Skin epidermis (tissue), 12 donors: ENCODE data around the gene DNAH2.

ENCODE experiments used
- H3K27ac ChIP-seq, 21 experiments: fragments of 200-600 bp; sonication (generic) in 11 of 21; one replicate each; pipeline ENCODE4 v1.5.0; 2020; ENCODE audit warnings: mild to moderate bottlenecking in 3 of 21, inconsistent platforms in 2 of 21, moderate library complexity in 2 of 21
- H3K4me3 ChIP-seq, 7 experiments: fragments of 200-600 bp; sonication (generic) in 2 of 7; one replicate each; pipeline ENCODE4 v1.5.0; 2020; ENCODE audit warnings: inconsistent platforms in 2 of 7, mild to moderate bottlenecking in 2 of 7, moderate library complexity in 1 of 7

DNAH2 gene

DNA sequence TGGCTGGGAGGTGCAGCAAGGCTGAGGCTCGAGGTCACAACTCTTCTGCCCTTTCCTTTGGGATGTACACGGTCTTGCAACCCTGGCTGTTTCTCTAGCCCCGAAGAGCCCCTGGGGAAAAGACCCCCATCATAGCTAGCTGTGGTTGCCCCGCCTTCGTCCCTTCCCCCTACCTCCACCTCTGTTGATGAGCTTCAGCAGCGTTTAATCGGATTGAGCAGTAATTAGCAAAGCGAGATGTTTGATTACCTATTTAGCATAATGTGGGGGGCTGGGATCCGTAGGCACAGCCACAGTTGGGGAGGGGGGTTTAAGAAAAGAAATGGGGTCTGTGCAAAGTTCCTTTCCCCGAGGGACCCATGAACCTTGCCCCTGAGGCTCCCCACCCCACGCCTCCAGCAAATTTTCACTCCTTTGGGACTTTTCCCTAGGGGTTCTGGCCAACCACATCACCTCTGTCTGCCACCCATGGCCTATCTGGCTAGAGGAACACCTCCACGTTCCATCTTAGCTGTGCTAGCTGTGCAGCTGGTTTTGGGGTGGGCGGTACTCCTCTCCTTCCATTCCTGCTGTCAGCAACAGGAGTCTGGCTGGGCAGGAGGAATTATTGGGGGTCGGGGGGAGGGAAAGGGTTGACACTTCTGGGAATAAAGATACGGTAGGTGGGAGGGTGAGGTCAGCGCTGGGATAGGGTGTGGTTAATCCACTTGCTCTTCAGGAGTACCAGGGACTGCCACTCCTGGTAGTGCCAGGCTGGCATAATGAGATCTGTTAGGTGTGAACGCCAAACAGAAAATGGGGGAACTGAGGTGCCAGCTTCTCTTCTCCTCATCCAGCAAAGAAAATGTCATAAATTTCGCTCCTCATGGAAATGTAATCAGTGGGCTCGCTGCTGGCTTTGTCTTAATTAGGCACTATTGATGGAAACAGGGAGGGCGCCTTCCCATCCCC lies 1.3 kb upstream of the DNAH2 start:
- Histone ChIP-seq H3K4me3 (peak overlapping the region; percentile 39 to 47 (median 44)), H3K27ac (peak overlapping the region in 2 of 21 experiments; percentile 51 to 67)

DNA sequence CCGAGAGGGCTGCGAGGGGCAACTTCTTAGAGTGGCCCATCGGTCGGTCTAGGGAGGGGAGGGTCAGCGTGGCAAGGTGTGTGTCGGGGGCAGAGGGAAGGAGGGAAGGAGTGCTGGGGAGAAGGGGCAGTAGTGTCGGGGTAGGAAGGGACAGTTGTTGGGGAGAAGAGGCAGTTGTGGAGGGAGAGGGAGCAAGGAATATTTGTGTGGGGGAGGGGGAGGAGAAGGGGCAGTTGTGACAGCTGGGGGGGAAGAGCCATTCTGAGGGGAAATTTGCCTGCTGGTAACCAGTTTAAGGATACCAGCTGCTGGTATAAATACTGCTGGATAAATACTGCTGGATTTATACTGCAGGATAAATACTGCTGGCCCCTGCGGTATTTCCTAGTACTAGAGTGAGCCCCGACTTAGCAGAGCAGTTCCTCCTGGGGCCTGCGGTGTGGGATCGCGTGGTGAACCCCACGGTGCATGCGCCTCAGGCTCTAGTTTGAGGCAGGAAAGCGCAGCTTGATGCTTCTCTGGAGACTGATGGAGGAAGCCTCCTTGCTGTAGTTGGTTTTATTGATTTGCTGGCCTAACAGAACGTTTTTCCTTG lies 309 bp downstream of the DNAH2 start:
- Histone ChIP-seq H3K4me3 (peak overlapping the region; percentile 39 to 47 (median 44)), H3K27ac (peak overlapping the region in 8 of 21 experiments; percentile 0 to 65 (median 26))

DNA sequence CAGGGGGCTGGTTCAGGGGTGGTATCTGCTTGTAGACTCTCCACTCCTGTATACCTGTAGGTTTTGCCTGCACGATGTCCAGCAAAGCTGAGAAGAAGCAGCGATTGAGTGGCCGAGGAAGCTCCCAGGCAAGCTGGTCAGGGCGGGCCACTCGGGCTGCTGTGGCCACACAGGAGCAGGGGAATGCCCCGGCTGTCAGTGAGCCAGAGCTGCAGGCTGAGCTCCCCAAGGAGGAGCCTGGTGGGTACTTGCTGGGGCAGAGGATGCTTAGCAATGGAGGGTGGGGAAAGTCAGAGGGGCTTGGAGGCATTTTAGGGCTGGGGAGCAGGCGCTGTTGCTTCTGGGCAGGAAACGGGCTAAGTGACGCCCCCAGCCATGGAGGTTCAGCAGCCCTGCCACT lies 2.1 kb downstream of the DNAH2 start:
- Histone ChIP-seq H3K27ac (no peak overlapping the region), H3K4me3 (no peak overlapping the region)

DNA sequence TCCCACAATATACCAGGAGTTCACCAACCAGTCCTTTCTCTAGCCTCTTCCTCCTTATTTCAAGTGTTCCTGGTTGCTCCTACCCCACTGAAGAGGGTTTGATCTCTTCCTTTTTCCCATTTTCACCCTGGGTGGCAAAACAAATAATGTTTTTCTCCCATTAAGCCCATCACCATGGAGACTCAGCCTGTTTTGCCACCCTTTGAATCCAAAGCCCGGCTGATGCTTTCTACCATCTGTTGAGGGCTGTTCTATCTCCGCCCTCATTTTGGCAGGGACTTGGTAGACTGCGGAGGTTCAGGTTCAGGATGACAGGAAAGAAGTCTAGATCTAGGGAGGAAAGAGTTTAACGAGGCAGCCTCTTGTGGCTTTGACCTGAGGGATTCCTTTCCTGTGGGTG lies 2.6 kb downstream of the DNAH2 start:
- no peak overlapping the region for H3K4me3 ChIP-seq
- no peak overlapping the region for H3K27ac ChIP-seq

DNA sequence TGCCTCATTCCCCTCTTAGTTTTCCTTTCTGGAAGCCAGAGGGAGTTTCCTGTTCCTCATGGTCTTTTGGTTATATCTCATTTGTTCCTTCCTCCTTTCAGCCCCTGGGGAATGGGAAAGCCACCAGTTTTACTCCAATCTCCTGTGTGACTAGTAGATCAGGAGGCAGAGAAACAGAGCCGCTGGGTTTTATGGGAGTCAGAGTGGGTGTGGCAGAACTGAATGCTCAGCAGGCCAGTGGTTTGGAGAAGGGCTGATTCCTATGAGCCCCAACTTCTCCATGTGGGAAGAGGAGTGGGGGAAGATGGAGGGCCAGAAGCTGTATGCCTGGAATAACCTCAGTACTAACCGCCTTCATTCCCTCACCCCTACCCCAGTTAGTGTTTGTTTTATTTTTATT lies 4.1 kb downstream of the DNAH2 start:
- H3K27ac ChIP-seq, result no peak overlapping the region

DNA sequence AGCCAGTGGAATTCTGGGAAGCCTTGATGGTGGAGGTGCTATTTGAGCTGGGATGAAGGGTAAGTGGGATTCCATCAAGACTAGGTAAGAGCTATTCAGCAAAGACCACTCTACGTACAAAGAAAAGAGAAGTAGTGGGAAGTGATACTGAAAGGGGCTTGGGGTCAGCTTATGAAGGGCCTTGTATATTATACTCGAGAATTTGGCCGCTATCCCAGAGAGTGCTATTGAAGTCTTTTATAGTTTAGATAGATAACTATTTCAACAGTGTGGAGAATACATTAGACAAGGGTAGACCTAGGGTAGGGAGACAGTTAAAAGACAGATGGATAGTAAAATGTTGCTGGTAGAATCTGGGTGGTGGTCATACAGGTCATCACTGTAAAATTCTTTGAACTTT lies 10.3 kb downstream of the DNAH2 start:
- Histone ChIP-seq H3K27ac (no peak overlapping the region), H3K4me3 (no peak overlapping the region)

More for the DNA sequence above, 4.1 kb downstream of the DNAH2 start:
- no peak overlapping the region for H3K4me3 ChIP-seq

DNA sequence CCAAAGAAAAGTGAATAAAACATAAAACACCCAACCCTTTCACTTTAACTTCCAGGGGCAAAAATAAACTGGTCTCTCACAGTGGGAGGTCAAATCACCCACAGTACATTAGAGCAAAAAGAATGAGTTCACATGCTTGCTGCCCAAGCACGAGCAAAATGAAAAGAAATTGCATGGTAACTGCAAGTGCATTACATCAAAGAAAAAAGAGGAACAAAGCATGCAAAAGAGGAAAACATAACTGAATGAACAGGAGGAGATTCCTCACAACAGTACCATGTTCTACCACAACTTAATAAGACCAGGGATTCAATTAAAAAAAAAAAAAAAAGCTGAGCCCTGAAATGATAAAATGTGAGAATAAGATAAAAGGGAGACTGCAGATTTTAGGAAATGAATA lies 12.3 kb downstream of the DNAH2 start:
- no peak overlapping the region for H3K4me3 ChIP-seq
- no peak overlapping the region for H3K27ac ChIP-seq

DNA sequence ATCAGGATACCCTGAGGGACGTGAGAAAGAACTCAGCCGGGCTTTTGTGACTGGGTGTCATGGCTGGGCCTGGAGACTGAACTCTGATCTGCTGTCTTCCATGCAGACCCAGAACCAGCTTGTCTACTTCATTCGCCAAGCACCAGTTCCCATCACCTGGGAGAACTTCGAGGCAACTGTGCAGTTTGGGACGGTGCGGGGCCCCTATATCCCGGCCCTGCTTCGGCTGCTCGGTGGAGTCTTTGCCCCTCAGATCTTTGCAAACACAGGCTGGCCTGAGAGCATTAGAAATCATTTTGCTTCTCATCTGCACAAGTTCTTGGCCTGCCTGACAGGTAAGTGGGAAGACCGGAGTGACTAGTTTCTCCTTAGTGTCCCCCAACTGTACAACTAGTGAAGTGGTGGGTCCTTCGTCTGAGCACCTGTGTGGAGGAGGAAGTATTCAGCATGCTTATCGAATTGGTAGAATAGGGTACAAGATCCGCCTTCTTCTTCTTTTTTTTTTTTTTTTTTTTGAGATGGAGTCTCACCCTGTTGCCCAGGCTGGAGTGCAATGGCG lies 15.5 kb downstream of the DNAH2 start:
- Histone ChIP-seq H3K4me3 (no peak overlapping the region), H3K27ac (no peak overlapping the region)

DNA sequence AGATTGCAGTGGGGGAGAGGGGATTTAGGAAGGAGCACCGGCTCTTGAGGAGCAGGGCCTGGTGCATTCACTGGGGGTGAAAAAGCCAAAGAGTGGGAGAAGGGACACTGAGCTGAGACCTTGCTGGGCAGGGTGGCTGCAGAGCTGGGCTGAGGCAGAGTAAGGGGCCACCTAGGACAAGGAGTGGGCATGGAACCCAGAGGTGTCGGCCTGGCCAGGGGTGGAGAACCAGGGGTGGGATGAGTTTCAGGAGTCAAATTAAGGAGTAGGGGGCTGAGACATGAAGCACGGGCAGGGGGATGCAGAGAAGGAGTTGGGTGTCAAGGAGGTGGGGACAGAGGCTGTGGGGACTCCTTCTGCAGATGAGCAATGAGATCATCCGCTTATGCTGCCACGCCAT lies 20.1 kb downstream of the DNAH2 start:
- Histone ChIP-seq H3K4me3 (no peak overlapping the region), H3K27ac (no peak overlapping the region)

DNA sequence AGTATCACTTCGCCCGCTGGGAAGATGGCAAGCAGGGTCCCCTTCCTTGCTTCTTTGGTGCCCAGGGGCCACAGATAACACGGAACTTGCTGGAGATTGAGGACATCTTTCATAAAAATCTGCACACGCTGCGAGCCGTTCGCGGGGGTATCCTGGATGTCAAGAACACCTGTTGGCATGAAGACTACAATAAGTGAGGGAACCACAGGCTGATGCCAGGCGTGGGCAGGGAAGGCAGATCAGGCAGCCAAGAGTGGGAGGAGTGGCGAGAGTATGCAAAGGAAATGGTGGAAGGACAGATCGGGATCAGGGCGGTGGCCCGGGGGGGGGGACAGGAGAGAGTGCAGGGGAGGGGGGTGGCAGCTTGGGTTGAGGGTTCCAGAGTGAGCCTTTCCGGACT lies 22.2 kb downstream of the DNAH2 start:
- Histone ChIP-seq H3K27ac (no peak overlapping the region), H3K4me3 (no peak overlapping the region)

DNA sequence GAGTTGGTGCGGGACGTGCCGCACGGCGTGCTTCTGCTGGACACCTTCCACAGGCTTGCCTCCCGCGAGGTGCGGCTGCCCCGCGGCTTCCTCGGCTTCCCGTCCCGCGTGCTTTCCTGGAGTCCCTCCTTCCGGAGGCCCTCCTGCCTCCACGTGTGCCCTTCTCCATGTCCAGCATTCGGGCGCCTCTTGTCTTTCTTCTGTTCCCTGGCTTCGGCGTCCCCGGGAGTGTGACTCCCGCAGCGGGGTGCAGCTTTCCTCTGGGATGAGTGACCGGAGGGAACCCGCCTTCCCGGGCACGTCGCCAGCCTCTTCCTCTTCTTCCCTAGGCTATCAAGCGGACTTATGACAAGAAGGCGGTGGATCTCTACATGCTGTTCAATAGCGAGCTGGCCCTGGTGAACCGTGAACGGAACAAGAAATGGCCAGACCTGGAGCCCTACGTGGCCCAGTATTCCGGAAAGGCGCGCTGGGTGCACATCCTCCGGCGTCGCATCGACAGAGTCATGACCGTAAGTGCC lies 23.0 kb downstream of the DNAH2 start:
- peak overlapping the region in 3 of 7 experiments; percentile 5 to 24 (median 9) for H3K4me3 ChIP-seq
- H3K27ac ChIP-seq, result no peak overlapping the region

DNA sequence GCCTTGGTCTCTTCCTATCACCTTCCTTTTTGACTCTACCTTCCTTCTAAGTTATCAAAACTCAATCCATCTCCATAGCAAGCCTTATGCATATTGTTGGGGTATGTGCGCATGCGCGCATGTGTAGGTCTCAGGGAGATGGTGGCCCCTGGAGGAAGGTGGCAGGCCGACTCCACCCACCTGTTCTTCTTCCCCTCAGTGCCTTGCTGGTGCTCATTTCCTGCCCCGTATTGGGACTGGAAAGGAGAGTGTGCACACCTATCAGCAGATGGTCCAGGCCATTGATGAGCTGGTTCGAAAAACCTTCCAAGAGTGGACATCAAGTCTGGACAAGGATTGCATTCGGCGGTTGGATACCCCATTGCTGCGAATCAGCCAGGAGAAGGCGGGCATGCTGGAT lies 25.2 kb downstream of the DNAH2 start:
- no peak overlapping the region for H3K27ac ChIP-seq
- H3K4me3 ChIP-seq, result no peak overlapping the region

DNA sequence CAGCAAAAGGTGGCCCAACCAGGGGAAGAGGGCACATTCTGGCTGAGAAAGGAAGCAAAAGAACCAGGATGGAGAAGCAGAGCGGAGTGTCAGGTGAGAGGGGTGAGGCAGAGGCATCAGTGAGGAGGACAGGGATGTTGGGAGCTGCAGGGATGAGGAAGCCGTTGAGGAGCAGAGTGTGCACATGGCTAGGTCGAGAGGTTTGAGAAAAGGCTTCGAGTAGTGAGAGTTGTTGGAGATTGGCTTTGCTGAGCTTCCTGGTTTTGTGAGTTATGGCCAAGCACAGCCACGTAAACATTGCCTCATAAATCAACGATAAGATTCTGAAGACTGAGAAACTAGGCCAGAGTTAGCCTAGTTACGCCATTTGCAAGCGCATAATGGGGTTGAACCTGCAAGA lies 26.9 kb downstream of the DNAH2 start:
- no peak overlapping the region for H3K4me3 ChIP-seq
- no peak overlapping the region for H3K27ac ChIP-seq

DNA sequence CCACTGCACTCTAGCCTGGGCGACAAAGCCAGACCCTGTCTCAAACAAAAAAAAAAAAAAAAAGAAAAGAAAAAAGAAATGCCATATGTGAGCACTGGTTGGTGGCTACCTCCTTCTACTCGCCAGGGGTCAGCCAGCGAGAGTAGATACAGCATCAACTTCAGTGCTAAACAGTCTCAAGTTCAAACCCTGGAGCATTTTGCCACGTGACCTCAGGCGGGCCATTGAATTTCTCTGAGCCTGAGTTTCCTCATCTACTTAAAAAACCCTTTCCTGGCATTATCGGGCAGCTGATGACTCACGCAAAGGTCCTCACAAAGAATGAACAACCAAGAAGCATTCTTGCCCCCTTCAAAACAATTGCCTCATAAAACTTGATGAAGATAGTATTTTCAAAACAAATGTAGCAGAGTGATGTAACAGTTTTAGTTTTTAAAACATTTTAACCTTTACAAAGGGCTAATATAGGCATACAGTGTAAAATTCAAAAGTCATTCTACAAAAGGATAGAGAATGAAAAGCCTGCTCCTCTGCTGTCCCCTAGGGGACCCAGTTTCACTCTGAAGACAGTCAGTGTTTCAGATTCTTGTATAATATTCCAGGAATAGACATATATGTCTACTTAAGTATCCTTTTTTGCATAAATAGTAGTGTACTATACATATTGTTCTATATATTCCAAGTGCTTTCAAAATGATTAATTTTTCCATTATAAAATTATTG lies 28.4 kb downstream of the DNAH2 start:
- Histone ChIP-seq H3K27ac (no peak overlapping the region), H3K4me3 (no peak overlapping the region)

DNA sequence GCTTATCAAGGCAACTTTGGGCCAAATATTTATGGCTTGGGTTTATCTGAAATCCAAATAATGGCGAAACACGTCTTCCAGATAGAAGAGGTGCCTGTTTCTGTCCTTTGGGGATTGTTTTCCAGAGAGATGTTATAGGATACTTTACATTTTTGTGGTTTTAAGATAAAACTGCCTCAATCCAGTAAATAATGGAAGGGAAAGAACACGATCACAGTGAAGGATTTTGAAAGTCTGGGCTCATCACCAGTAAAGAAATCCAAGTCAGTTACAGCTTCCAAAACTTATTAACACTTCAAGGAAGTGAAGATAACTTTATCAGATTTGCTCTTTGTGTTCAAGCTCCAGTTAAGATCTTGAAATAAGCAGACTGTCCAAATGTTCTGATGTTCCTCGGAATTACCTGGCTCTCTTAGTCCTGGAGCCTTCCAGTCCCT lies 30.1 kb downstream of the DNAH2 start:
- H3K4me3 ChIP-seq, result no peak overlapping the region
- peak overlapping the region in 1 of 21 experiments; percentile 10 for H3K27ac ChIP-seq

DNA sequence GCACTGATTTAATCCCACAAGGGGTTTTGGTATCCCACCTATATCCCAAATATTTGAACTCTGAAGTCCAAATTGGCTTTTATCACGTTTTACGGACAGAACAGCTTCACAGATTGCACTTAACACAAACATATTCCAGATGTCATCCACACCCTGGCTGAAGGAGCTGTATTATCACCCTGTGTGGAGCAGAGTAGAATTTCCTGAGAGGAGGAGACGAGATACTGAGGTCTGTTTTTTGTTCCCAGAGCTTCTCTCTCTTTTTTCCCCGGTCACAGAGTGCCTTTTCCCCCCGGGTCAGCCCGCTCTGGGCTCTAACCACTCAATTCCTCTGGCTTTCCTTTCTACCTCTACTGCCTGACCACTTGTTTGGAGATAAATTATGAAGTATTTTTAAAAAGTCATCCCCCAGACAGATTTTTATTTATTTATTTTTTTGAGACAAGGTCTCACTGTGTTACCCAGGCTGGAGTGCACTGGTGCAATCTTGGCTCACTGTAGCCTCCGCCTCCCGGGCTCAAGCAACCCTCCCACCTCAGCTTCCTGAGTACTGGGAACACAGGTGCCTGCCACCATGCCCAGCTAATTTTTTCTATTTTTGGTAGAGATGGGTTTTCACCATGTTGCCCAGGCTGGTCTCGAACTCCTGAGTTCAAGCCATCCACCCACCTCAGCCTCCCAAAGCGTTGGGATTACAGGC lies 30.7 kb downstream of the DNAH2 start:
- H3K27ac ChIP-seq, result peak overlapping the region in 1 of 21 experiments; percentile 10
- no peak overlapping the region for H3K4me3 ChIP-seq

DNA sequence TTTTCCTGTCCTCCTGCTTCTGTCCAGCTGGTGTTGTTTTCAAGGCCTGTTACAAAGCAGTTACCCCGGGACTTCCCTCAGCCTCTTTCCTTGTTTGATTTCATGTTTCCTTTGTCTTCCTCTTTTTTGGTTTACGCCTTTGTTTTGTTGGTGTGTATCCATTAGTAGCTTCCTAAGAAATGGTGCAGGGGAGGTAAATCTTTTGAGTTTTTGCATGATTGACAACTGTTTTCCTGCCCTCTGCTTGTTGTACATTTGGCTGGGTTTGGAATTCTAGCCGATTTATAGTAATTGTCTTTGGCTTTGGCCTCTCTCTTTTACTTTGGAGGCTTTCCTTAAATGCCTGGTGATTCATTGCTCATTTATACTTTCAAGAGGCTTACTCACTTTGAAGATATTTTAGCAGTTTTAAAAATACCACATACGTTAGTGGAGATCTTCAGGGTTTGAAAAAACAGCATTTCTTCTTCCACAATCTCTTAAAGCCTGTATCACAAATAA lies 32.8 kb downstream of the DNAH2 start:
- Histone ChIP-seq H3K27ac (peak overlapping the region in 1 of 21 experiments; percentile 35), H3K4me3 (no peak overlapping the region)

DNA sequence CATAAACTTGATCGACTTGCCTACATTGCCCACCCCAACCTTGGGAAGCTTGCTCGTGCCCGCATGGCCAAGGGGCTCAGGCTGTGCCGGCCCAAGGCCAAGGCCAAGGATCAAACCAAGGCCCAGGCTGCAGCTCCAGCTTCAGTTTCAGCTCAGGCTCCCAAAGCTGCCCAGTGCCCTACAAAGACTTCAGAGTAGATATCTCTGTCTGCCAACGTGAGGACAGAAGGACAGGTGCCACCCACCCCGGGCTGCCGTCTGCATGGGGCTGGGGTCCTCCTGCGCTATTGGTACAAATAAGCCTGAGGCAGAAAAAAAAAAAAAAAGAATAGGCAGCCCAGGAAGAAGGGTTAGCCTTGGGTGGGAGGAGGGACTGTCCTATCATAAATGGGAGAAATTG lies 37.1 kb downstream of the DNAH2 start:
- Histone ChIP-seq H3K4me3 (no peak overlapping the region), H3K27ac (no peak overlapping the region)
